Dermis blood vessel endothelial cell (primary cell): ENCODE results near the gene TSPEAR. TPM values are rescaled to one million over a fixed set of nuclear protein-coding genes. Genes with fewer than 3 reads are reported as not detected.

Experiments used
- DNase-seq: peaks from one replicate; pipeline ENCODE4 v3.0.0; 2010
- total RNA-seq: library from RNA; depleted of rRNA; stranded (reverse); fragments of >200 nt; gene quantifications from 2 replicates; pipeline ENCODE4 v1.2.3, GENCODE V29; 2014

TSPEAR gene
- total RNA-seq, 1 donor from 2014 or later = 1.0 TPM

GRCh38 chr21:44524414-44525371 is 186.7 kb downstream of the TSPEAR start:
- no peak for DNase-seq

- no peak for DNase-seq
Observed at GRCh38 chr21:44523567-44524413, 187.6 kb downstream of the TSPEAR start.

- DNase-seq = no peak
Observed at GRCh38 chr21:44522753-44523204, 188.6 kb downstream of the TSPEAR start.

GRCh38 chr21:44521928-44522752 is 189.2 kb downstream of the TSPEAR start:
- no peak for DNase-seq

GRCh38 chr21:44521301-44521927 is 190.0 kb downstream of the TSPEAR start:
- DNase-seq = no peak

- DNase-seq = no peak
Observed at GRCh38 chr21:44520326-44521300, 190.8 kb downstream of the TSPEAR start.

- DNase-seq = no peak
Observed at GRCh38 chr21:44519346-44520325, 191.7 kb downstream of the TSPEAR start.

GRCh38 chr21:44518686-44519085 is 192.7 kb downstream of the TSPEAR start:
- no peak for DNase-seq

- DNase-seq = peak; percentile 28
Observed at GRCh38 chr21:44517175-44517899, 194.0 kb downstream of the TSPEAR start.

- no peak for DNase-seq
Observed at GRCh38 chr21:44516828-44517174, 194.6 kb downstream of the TSPEAR start.

GRCh38 chr21:44516342-44516741 is 195.0 kb downstream of the TSPEAR start:
- DNase-seq = no peak

- DNase-seq = no peak
Observed at GRCh38 chr21:44515359-44516165, 195.8 kb downstream of the TSPEAR start.

- DNase-seq = no peak
Observed at GRCh38 chr21:44514746-44515358, 196.5 kb downstream of the TSPEAR start.

- DNase-seq = no peak
Observed at GRCh38 chr21:44514218-44514520, 197.2 kb downstream of the TSPEAR start.

- no peak for DNase-seq
Observed at GRCh38 chr21:44513389-44514217, 197.8 kb downstream of the TSPEAR start.

- DNase-seq = no peak
Observed at GRCh38 chr21:44512496-44513388, 198.6 kb downstream of the TSPEAR start.
